NCI-H2196 (cell line): ENCODE data around the gene KRTAP21-3.

Experiments used
- DNase-seq: peaks from one replicate; lab custom pipeline; 2025; ENCODE audit not compliant: unreplicated experiment; lab: John Stamatoyannopoulos, UW

Gene KRTAP21-3

DNA sequence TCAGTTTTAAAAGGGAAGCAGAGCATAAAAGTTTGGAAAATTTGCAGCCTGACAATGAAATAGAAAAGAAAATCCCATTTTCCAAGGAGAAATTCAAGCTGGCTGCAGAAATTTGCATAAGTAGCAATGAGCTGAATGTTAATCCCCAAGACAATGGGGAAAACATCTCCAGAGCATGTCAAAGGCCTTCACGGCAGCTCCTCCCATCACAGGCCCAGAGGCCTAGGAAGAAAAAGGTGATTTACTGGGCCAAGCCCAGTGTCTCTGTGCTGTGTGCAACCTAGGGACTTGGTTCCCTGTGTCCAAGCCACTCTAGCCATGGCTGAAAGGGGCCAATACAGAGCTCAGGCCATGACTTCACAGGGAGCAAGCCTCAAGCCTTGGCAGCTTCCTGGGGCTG lies 49.8 kb downstream of the KRTAP21-3 start:
- no peak for DNase-seq
